ENCODE results near the gene GRAP. TPM values are rescaled to one million over a fixed set of nuclear protein-coding genes. Genes with fewer than 3 reads are reported as not detected.

The GRAP gene
- polyA plus RNA-seq, 4 donors = 2.7 to 8.1 (median 5.9) TPM; not detected in 1

DNA sequence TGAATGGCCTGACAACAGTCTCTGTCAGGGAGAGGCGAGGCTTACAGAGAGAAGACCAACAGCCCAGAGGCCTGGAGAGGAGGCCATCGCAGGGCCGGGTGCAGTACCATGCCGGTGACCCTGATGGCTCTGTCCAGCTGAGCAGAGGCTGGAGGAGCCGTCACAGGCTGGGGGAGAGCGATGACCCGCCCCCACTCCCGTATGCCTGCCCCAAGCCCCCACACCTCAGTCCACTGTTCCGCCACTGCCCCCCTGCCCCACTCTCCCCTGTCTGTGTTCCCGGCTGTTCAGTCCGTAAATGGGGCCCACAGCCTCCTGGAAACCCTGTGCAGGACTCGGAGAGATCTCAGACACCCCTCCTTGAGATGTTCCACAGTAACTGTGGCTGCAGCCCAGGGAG is 29.4 kb downstream of the GRAP start:
- Histone ChIP-seq H3K36me3 (ENCODE audit: control insufficient read depth in 3 of 3, insufficient read depth in 2 of 3, low read depth in 1 of 3, low read length in 3 of 3) (no peaks in the 10 kb centered on the region), H3K9me3 (ENCODE audit: control insufficient read depth in 2 of 2, insufficient read depth in 1 of 2, low read depth in 1 of 2, low read length in 1 of 2) (no peaks in the 10 kb centered on the region), H3K27ac (ENCODE audit: low read depth in 1 of 3, low read length in 2 of 3) (no peak overlapping the region), H3K27me3 (ENCODE audit: control insufficient read depth in 3 of 3, insufficient read depth in 3 of 3, low read length in 3 of 3) (no peaks in the 10 kb centered on the region), H3K4me1 (ENCODE audit: control insufficient read depth in 3 of 3, insufficient read depth in 2 of 3, low read depth in 1 of 3, low read length in 2 of 3) (peaks cover 0 to 5% (median 0%) of the 10 kb centered on the region in 3 donors), H3K4me3 (ENCODE audit: low read depth in 1 of 3, low read length in 3 of 3) (no peak overlapping the region)
- WGBS, 3 donors = 76 to 87% (median 77%) methylated on average over 10 to 12 of the region's 12 CpGs
- no peak for DNase-seq
- FAIRE-seq = no peak

DNA sequence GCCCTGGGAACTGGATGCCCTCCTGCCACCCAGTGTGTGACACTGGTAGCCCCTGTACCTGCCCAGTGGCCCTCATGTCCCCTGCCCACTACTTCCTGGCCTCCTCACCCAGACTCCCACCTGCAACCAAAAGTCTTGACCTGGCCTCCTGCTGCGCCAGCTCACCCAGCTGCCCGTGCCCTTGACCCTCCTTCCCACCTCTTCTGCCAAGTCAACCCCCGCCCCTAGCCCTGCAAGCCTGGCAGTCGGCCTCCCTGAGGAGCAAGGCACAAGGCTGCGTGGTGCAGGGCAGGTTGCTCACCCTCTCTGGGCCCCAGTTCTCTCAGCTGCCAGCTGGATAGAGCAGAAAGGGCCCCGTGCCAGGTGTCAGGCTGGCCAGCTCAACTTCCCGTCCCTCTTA is 29.9 kb downstream of the GRAP start:
- Histone ChIP-seq H3K36me3 (ENCODE audit: control insufficient read depth in 3 of 3, insufficient read depth in 2 of 3, low read depth in 1 of 3, low read length in 3 of 3) (no peaks in the 10 kb centered on the region), H3K9me3 (ENCODE audit: control insufficient read depth in 2 of 2, insufficient read depth in 1 of 2, low read depth in 1 of 2, low read length in 1 of 2) (no peaks in the 10 kb centered on the region), H3K27me3 (ENCODE audit: control insufficient read depth in 3 of 3, insufficient read depth in 3 of 3, low read length in 3 of 3) (no peaks in the 10 kb centered on the region), H3K4me1 (ENCODE audit: control insufficient read depth in 3 of 3, insufficient read depth in 2 of 3, low read depth in 1 of 3, low read length in 2 of 3) (peaks cover 0 to 8% (median 0%) of the 10 kb centered on the region in 3 donors), H3K4me3 (ENCODE audit: low read depth in 1 of 3, low read length in 3 of 3) (no peak overlapping the region), H3K27ac (ENCODE audit: low read depth in 1 of 3, low read length in 2 of 3) (no peak overlapping the region)
- WGBS, 3 donors = 72 to 75% (median 74%) methylated on average over 7 of the region's 7 CpGs
- no peak for DNase-seq
- no peak for FAIRE-seq

DNA sequence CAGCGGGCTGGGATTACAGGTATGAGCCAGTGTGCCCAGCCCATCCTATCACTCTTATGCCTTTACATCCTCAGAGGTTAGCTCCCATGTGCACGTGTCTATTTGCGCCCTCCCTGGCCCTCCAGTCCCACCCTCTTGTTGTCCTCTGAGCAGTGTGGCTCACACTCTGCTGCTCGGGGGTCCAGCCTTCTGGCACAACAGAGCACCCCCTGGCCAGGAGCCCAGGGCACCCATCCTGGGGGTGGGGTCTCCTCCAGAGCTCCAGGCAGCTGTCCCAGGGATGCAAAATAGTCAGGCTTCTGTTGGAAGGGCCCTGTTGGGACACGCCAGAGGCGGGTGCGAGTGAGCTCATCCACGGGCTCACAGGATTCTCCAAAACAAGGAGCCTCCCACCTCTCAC is 30.5 kb downstream of the GRAP start:
- H3K27ac ChIP-seq (ENCODE audit: low read depth in 1 of 3, low read length in 2 of 3) = no peak overlapping the region
- WGBS, 3 donors = 80 to 92% (median 91%) methylated on average over 8 of the region's 8 CpGs
- DNase-seq (no peak), FAIRE-seq (no peak)
- no peaks in the 10 kb centered on the region for H3K36me3 ChIP-seq (ENCODE audit: control insufficient read depth in 3 of 3, insufficient read depth in 2 of 3, low read depth in 1 of 3, low read length in 3 of 3)
- H3K4me3 ChIP-seq (ENCODE audit: low read depth in 1 of 3, low read length in 3 of 3) = no peak overlapping the region
- peaks cover 0 to 14% (median 0%) of the 10 kb centered on the region in 3 donors for H3K4me1 ChIP-seq (ENCODE audit: control insufficient read depth in 3 of 3, insufficient read depth in 2 of 3, low read depth in 1 of 3, low read length in 2 of 3)
- H3K27me3 ChIP-seq (ENCODE audit: control insufficient read depth in 3 of 3, insufficient read depth in 3 of 3, low read length in 3 of 3) = no peaks in the 10 kb centered on the region
- H3K9me3 ChIP-seq (ENCODE audit: control insufficient read depth in 2 of 2, insufficient read depth in 1 of 2, low read depth in 1 of 2, low read length in 1 of 2) = no peaks in the 10 kb centered on the region

DNA sequence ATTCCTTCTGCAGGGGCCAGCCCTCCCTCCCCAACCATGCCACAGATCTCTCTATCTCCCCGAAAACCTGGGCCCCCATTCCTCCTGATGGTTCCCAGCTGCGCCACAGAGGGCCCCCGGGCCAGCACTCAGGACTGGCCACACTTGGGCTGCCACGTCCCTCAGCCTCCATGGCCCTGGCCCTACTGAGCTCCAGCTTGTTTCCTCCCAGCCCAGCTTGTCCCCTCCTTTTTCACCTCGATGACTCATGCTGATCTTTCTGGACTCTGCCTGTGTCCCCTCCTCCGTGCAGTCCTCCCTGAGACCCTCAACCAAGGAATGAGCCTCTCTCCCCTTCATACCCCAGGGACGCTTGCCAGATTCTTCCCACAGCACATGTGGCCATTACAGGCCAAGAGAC is 31.3 kb downstream of the GRAP start:
- Histone ChIP-seq H3K36me3 (ENCODE audit: control insufficient read depth in 3 of 3, insufficient read depth in 2 of 3, low read depth in 1 of 3, low read length in 3 of 3) (no peaks in the 10 kb centered on the region), H3K27ac (ENCODE audit: low read depth in 1 of 3, low read length in 2 of 3) (no peak overlapping the region), H3K4me1 (ENCODE audit: control insufficient read depth in 3 of 3, insufficient read depth in 2 of 3, low read depth in 1 of 3, low read length in 2 of 3) (peaks cover 0 to 22% (median 0%) of the 10 kb centered on the region in 3 donors), H3K4me3 (ENCODE audit: low read depth in 1 of 3, low read length in 3 of 3) (no peak overlapping the region), H3K9me3 (ENCODE audit: control insufficient read depth in 2 of 2, insufficient read depth in 1 of 2, low read depth in 1 of 2, low read length in 1 of 2) (no peaks in the 10 kb centered on the region), H3K27me3 (ENCODE audit: control insufficient read depth in 3 of 3, insufficient read depth in 3 of 3, low read length in 3 of 3) (no peaks in the 10 kb centered on the region)
- 67 to 75% (median 71%) methylated on average over 7 of the region's 7 CpGs for WGBS, 3 donors
- DNase-seq (no peak), FAIRE-seq (no peak)

DNA sequence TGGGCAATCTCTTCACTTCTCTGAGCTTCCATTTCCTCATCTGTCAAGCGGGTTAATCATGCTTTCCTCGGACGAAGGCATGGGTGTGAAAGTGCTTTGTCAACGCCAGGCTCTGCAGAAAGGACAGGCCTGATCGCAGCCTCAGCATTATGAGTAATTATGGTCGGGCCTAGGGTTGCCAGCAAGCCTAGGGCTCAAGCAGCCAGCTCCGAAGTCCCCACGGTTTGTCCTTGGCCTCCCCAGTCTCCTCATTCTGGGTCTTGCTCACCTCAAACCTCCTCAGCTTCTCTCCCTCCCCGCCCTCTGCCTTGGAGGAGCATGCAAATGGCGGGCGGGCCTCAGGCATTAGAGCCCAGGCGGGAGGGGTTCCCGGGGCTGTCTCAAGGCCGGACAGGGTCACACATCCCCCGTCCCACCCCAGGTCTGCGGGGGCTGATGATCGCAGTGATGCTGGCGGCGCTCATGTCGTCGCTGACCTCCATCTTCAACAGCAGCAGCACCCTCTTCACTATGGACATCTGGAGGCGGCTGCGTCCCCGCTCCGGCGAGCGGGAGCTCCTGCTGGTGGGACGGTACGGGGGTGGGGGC is 32.0 kb downstream of the GRAP start:
- Histone ChIP-seq H3K27ac (ENCODE audit: low read depth in 1 of 3, low read length in 2 of 3) (no peak overlapping the region), H3K4me3 (ENCODE audit: low read depth in 1 of 3, low read length in 3 of 3) (no peak overlapping the region), H3K36me3 (ENCODE audit: control insufficient read depth in 3 of 3, insufficient read depth in 2 of 3, low read depth in 1 of 3, low read length in 3 of 3) (no peaks in the 10 kb centered on the region), H3K27me3 (ENCODE audit: control insufficient read depth in 3 of 3, insufficient read depth in 3 of 3, low read length in 3 of 3) (no peaks in the 10 kb centered on the region), H3K9me3 (ENCODE audit: control insufficient read depth in 2 of 2, insufficient read depth in 1 of 2, low read depth in 1 of 2, low read length in 1 of 2) (no peaks in the 10 kb centered on the region), H3K4me1 (ENCODE audit: control insufficient read depth in 3 of 3, insufficient read depth in 2 of 3, low read depth in 1 of 3, low read length in 2 of 3) (peaks cover 0 to 26% (median 0%) of the 10 kb centered on the region in 3 donors)
- DNase-seq = no peak
- no peak for FAIRE-seq
- WGBS, 3 donors = 84 to 86% (median 85%) methylated on average over 29 of the region's 29 CpGs

DNA sequence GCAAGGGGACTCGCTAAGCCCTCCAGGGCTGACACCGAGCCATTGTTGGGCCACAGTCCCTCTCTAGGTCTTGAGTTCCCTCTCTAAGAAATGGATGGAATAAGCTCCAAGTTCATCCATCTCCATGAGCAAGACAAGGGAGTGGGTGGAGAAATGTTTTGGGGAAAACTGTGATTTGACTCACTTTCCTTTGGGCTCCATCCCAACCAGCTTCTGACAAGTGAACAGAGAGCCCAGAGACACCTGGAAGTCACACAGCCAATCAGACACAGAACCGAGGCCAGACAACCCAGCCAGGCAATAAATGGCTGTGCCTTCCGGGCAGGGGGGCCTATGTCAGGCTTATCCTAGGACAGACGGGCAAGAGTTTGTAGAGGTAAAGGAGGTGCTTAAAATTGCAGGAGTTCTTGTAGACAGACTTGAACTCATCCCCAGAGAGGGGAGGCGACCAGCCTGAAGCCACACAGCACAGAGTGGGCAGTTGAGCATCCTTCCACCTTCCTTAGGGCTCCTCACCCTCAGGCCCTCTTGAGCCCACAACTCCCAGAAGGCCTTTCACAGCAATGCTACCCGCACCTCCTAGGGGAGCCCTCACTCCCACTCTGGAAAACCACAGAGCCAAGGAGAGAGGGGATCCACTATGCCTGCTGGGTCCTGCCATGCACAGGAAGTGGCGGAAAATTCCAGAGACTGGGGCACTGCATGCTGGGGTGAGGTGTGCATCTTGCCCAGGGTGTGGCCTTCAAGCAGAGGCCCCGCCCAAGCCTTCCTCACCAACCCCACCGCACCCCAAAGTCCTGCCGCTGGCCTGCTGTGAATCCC is 32.7 kb downstream of the GRAP start:
- 83 to 92% (median 87%) methylated on average over 10 to 11 of the region's 11 CpGs for WGBS, 3 donors
- Histone ChIP-seq H3K27ac (ENCODE audit: low read depth in 1 of 3, low read length in 2 of 3) (no peak overlapping the region), H3K4me3 (ENCODE audit: low read depth in 1 of 3, low read length in 3 of 3) (no peak overlapping the region), H3K27me3 (ENCODE audit: control insufficient read depth in 3 of 3, insufficient read depth in 3 of 3, low read length in 3 of 3) (no peaks in the 10 kb centered on the region), H3K4me1 (ENCODE audit: control insufficient read depth in 3 of 3, insufficient read depth in 2 of 3, low read depth in 1 of 3, low read length in 2 of 3) (peaks cover 0 to 20% (median 0%) of the 10 kb centered on the region in 3 donors), H3K9me3 (ENCODE audit: control insufficient read depth in 2 of 2, insufficient read depth in 1 of 2, low read depth in 1 of 2, low read length in 1 of 2) (no peaks in the 10 kb centered on the region), H3K36me3 (ENCODE audit: control insufficient read depth in 3 of 3, insufficient read depth in 2 of 3, low read depth in 1 of 3, low read length in 3 of 3) (no peaks in the 10 kb centered on the region)
- DNase-seq (peak in 1 of 2 donors; percentile 27), FAIRE-seq (no peak)

DNA sequence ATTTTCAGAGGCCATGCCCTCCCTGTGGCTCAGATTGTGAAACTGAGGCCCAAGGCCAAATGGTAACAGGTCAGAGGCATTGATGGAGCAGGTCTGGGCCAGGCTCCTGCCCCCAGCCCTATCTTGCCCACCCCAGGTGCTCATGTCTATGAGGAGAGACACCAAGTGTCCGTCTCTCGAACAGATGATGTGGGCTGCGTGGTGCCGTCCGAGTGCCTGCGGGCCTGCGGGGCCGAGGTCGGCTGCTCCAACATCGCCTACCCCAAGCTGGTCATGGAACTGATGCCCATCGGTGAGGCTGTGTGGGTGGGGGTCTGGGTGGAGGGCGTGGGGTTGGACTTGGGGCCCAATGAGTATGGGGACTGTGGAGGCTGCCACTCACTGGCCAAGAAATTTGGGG is 33.5 kb downstream of the GRAP start:
- no peak for DNase-seq
- Histone ChIP-seq H3K27me3 (ENCODE audit: control insufficient read depth in 3 of 3, insufficient read depth in 3 of 3, low read length in 3 of 3) (no peaks in the 10 kb centered on the region), H3K36me3 (ENCODE audit: control insufficient read depth in 3 of 3, insufficient read depth in 2 of 3, low read depth in 1 of 3, low read length in 3 of 3) (no peaks in the 10 kb centered on the region), H3K4me1 (ENCODE audit: control insufficient read depth in 3 of 3, insufficient read depth in 2 of 3, low read depth in 1 of 3, low read length in 2 of 3) (peaks cover 0 to 20% (median 0%) of the 10 kb centered on the region in 3 donors), H3K27ac (ENCODE audit: low read depth in 1 of 3, low read length in 2 of 3) (no peak overlapping the region), H3K9me3 (ENCODE audit: control insufficient read depth in 2 of 2, insufficient read depth in 1 of 2, low read depth in 1 of 2, low read length in 1 of 2) (no peaks in the 10 kb centered on the region), H3K4me3 (ENCODE audit: low read depth in 1 of 3, low read length in 3 of 3) (no peak overlapping the region)
- no peak for FAIRE-seq
- WGBS, 3 donors = 92 to 96% (median 95%) methylated on average over 12 of the region's 12 CpGs

DNA sequence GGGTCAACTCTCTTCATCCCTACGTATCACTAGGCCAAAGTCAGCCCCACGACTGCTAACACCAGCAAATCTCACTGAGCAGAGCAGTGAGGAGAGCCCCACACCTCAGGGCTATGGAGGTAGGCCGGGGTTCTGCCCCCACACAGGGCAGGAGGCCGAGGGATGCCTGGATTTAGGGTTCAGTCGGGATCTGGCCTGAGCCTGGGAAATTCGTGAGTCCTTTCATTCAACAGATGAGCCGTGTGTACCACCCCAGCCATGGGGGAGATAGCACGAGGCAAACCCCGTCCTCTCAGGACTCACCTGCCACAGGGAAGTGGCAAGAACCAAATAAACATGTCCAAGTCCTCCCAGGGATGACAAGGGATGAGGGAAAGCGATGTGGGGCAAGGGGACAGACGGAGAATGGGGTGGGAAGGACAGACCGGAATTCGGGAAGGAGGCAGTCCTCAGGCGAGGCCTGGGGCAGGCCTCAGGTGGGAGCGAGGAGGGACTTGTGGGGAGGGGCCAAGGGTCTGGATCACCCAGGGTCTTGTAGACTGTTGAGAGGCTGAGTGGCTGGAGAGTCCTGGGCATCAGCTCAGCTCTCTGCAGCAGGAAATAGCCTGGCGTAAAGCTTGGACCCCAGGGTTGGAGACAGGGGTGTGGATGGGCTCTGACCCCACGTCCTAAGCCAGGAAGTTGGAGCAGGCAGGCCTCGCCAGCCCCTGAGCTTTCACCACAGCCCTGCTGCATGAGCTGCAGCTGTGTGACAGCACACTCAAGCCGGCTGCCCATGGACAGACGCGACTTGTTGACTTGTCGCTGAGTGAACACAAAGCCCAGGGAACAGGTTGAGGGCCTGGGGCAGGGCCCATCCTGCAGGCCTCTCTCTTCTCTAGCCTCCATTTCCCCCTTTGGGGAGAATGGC is 34.3 kb downstream of the GRAP start:
- H3K4me3 ChIP-seq (ENCODE audit: low read depth in 1 of 3, low read length in 3 of 3) = no peak overlapping the region
- H3K27ac ChIP-seq (ENCODE audit: low read depth in 1 of 3, low read length in 2 of 3) = no peak overlapping the region
- WGBS, 3 donors = 92 to 94% (median 92%) methylated on average over 22 of the region's 22 CpGs
- no peak for FAIRE-seq
- DNase-seq = no peak
- H3K27me3 ChIP-seq (ENCODE audit: control insufficient read depth in 3 of 3, insufficient read depth in 3 of 3, low read length in 3 of 3) = no peaks in the 10 kb centered on the region
- H3K36me3 ChIP-seq (ENCODE audit: control insufficient read depth in 3 of 3, insufficient read depth in 2 of 3, low read depth in 1 of 3, low read length in 3 of 3) = no peaks in the 10 kb centered on the region
- H3K9me3 ChIP-seq (ENCODE audit: control insufficient read depth in 2 of 2, insufficient read depth in 1 of 2, low read depth in 1 of 2, low read length in 1 of 2) = no peaks in the 10 kb centered on the region
- peaks cover 0 to 20% (median 0%) of the 10 kb centered on the region in 3 donors for H3K4me1 ChIP-seq (ENCODE audit: control insufficient read depth in 3 of 3, insufficient read depth in 2 of 3, low read depth in 1 of 3, low read length in 2 of 3)
